HG03196 (cell line): ENCODE measurements around the gene OTOF.

Source experiments
- ATAC-seq: cut with Tn5 transposase; IDR thresholded peaks from one replicate; pipeline ENCODE4 v1.9.1; 2021; ENCODE audit not compliant: unreplicated experiment

The OTOF gene

GRCh38 chr2:26466662-26467310 is 11.1 kb downstream of the OTOF start:
- ATAC-seq = no peak

GRCh38 chr2:26465981-26466471 is 11.9 kb downstream of the OTOF start:
- no peak for ATAC-seq

- ATAC-seq = no peak
Measured at GRCh38 chr2:26465266-26465925, 12.5 kb downstream of the OTOF start.

GRCh38 chr2:26464390-26465265 is 13.3 kb downstream of the OTOF start:
- no peak for ATAC-seq

GRCh38 chr2:26463244-26464192 is 14.4 kb downstream of the OTOF start:
- no peak for ATAC-seq

GRCh38 chr2:26462511-26463243 is 15.2 kb downstream of the OTOF start:
- ATAC-seq = no peak

- no peak for ATAC-seq
Measured at GRCh38 chr2:26462100-26462499, 15.8 kb downstream of the OTOF start.

GRCh38 chr2:26461601-26462023 is 16.3 kb downstream of the OTOF start:
- ATAC-seq = no peak

GRCh38 chr2:26460613-26461031 is 17.3 kb downstream of the OTOF start:
- no peak for ATAC-seq

- ATAC-seq = no peak
Measured at GRCh38 chr2:26459991-26460612, 17.8 kb downstream of the OTOF start.

GRCh38 chr2:26458365-26459042 is 19.4 kb downstream of the OTOF start:
- no peak for ATAC-seq

GRCh38 chr2:26457695-26458364 is 20.1 kb downstream of the OTOF start:
- no peak for ATAC-seq

- ATAC-seq = no peak
Measured at GRCh38 chr2:26457251-26457666, 20.7 kb downstream of the OTOF start.

GRCh38 chr2:26456440-26457250 is 21.3 kb downstream of the OTOF start:
- no peak for ATAC-seq

- ATAC-seq = no peak
Measured at GRCh38 chr2:26455670-26456439, 22.1 kb downstream of the OTOF start.

GRCh38 chr2:26455037-26455669 is 22.8 kb downstream of the OTOF start:
- no peak for ATAC-seq
